GM21528 (cell line): ENCODE data around the gene HS3ST3A1.

ENCODE experiments used
- ATAC-seq: cut with Tn5 transposase; IDR thresholded peaks from one replicate; pipeline ENCODE4 v1.9.1; 2021; ENCODE audit warnings: mild to moderate bottlenecking, moderate library complexity; ENCODE audit not compliant: unreplicated experiment, low FRiP score

Gene HS3ST3A1

DNA sequence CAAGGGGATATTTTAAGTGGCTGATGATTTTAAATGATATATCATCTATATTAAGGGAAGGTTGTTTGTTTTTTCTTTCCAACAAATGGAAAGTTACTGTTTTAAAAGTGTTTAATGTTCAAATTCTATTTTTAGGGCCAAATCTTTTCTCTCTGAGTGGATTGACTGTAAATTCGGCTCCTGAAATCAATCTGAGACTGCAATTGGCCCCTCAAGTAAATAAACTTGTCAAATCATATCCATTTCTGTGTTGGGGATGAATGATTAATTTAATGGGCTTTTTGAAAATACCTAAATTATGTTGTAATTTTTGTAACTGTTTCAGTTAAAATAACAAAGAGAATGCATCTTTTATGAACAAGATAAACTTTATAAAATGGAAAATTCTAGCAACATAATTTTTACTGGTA is 2.6 kb downstream of the HS3ST3A1 start:
- no peak for ATAC-seq

DNA sequence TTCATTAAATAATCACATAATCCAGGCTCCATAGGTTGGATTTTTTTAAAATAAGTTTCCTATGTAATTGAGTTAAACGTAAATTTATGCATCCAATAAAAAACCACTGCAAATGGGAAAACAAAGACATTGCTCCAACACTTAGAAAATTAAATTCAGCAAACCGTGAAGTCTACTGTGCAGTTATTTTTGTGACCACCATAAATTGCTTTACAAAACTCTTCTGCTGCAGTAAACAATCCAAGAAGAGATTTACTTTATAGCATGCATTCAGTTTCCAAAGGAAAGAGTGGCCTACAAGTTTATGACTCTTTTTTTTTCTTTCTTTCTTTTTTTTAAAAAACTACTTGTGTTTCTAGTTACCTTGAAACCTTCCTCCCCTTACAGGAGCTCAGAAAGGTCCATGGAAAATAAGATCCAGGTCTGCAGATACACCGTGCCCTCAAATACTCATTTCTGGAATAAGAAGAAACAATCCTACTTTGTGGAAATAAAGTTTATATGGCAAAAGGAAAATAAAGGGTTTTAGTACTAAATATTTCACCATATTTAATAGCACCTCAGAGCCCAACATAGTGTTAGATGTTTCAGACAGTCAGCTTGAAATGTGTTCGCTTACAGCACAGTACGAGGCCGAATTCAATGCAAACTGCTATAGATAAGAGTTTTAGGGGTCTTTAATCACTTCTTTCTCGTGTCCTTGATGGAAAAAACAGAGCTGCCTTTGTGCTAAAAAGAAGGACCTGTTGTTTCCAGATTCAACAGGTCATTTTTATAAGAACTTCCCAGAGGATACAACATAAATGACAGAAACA is 3.2 kb downstream of the HS3ST3A1 start:
- ATAC-seq = no peak

DNA sequence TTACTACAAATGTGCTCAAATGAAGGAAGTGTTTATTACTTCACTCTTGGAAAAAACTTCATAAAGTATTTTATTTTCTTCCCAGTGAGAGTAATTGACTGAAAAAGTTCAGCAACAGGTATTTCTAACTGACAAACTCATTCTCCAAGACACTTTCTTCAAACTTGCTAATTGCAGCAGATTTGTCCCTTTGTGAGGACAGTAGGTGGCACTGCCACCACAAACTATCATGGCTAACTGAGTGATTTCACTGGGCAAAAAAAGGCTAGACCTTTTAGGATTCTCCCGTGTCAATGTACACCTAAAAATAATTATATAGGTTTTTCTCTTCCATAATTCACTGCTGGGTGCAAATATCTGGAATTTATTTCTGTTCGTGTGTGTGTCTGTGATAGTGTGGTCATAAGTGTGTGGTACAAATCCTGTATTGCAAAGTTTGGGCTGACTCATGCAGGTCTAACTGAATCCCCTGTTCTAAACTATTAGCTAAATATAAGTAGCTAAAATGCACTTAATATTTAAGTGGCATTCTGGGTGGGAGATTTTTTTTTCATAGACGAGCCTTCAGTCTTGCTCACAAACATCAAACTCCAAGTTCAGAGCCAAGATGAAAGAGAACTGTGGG is 3.9 kb downstream of the HS3ST3A1 start:
- no peak for ATAC-seq

DNA sequence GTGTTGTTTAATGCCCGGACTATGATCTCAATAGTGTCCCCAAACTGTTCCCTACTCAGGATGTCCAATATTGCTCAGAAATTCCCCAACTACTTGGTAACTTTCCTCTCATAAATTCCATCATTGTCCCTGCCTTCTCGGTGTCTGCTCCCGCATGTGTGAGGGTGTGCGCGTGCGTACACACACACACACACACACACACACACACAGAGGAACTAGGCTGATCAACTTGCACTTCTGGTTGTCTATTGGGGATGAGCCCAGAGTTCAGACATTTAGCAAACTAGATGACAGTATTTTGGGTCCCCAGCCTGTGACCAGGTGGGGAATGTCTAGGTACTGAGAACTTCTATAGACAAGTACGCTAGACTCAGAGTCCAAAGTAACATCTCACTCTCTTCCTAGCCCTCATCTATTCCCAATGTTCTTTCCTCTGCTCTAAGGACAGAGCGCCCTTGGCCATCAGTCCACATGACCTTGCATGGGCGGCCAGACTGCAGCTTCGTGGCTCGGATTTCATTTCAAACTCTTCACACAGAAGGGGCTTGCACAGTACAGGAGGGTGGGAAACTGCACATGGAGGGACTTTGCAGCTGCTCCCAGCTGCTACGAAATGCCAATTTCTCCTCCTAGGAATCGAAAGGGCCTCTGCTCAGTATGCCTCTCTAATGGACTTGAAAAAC is 5.3 kb downstream of the HS3ST3A1 start:
- no peak for ATAC-seq

DNA sequence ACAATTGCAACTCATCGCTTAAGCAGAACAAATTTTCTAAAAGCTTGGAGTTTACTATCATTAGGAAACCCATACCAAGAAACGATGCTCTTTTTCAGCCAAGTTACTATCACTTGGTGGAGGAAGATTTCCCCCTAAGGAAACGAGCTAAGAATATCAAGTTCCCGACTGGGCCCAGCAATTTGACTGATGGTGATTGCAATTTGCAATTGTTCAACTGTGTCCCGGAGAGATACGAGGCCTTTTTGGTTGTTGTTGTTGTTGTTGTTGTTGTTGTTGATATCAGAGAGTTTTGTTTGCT is 6.2 kb downstream of the HS3ST3A1 start:
- ATAC-seq = no peak

DNA sequence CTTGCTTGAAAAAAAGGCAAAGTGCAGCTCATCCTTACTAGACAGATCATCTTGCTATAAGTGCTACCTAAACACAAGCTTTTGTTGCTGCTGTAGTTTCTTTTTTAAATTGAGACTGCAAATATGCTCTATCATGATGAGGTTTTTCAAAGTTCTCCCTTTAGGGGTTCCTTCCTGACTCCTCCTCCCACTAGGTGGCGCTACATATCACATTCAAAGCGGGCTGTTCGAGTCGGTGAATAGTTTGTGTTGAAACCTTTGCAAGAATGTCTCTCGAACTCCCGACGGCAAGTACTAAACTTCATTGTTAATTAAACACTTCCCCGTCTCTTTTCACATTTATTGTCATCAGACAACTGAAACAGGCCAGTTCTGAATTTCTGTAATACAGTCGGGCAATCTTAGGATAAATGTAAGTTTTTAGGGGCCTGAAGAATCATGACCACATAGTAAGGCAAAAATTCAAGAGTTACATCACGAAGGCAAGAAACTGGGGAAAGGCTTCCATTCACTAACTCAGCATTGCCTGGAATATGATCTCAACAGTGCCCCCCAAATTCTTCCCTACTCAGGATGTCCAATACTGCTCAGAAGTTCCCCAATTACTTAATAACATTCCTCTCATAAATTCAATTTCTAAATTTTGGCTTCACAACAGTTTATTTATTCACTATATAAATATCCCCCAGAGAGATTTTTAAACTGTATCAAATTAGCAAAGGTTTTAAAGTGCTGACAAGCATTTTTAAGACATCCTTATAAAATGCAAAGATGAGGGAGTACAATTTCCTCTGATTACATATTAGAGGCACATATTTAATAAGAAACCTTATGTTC is 6.7 kb downstream of the HS3ST3A1 start:
- ATAC-seq = no peak

DNA sequence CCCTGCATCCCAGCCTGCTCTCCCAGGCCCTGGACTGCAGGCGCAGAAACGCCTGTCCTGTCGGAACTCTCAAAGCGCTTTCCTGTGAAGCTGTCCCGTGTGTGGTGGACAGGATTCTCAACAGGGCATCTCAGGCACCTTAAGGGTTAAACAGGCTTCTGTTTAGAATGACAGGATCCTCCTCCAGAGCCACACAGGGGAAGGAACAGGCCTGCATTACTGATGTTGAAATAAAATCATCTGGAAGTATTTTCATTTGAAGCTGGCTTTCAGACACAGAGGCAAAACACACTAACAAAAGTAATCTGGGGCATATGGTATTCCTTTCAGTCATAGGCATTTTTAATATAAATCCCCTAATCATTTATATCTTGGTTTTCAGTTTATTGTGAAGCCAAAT is 7.4 kb downstream of the HS3ST3A1 start:
- no peak for ATAC-seq

DNA sequence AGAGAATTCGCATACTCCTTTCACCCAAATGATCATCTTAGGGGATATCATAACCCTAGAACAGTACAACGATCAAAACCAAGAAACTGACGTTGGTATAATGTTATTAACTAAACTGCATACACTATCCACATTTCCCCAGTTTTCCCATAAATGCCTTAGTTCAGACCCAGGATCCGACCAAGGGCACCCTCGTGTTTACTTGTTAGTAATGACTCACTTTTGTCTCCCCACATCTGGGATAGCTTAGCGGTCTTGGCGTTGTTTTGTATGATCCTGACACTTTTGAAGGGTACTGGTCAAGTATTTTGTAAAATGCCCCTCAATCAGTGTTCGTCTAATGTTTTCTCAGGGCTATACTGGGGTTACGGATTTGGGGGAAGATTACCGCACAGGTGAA is 8.0 kb downstream of the HS3ST3A1 start:
- no peak for ATAC-seq

DNA sequence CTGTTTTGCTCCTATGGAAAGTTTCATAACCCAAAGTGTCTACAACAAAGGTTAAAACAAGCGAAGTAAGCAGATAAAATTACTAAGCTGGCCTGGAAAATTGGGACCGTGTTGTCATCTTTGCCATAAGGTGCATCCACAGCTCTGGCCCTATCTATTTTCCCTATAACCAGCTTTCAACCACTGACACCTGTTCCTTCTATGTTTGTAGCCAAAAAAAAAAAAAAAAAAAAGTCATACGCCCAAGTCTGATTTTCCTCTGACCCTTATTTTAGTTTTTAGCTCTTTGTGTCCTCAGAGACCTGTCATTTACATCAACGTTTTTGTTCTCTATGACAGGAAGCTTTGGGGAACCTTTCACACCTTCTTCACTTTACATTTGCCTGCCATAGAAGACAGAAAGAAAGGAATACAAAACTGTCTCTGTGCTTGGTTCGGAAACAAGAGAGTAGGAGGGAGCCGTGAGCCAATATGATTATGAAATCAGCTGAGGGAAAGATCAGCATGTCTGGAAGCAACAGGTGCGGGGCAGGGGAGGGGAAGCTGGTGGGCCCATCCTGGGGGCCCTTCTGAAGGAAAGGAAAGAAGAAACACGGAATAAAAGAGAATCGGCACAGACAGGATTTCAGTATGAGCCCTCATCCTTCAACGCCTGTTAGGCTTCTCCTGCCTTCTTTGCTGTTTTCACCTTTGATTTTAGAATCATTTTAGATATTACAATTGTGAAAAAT is 8.5 kb downstream of the HS3ST3A1 start:
- no peak for ATAC-seq

DNA sequence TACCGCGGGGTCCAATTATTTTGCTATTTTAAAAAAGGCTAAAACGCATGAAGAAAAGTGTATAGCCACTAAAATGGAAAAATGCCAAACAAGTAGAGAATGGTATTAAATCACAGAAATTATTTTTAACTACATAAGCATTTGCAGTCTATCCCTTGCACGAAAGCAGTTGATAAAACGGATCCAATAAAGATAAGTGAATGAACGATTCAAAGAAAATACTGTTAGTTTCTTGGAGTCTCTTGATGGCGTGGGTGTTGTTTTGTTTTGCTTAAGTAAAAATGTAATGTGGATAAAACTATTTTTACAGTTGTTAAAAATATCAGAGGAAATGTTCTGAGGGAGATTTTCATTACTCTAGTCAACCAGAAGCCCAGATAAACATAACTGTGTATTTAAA is 9.3 kb downstream of the HS3ST3A1 start:
- ATAC-seq = no peak

DNA sequence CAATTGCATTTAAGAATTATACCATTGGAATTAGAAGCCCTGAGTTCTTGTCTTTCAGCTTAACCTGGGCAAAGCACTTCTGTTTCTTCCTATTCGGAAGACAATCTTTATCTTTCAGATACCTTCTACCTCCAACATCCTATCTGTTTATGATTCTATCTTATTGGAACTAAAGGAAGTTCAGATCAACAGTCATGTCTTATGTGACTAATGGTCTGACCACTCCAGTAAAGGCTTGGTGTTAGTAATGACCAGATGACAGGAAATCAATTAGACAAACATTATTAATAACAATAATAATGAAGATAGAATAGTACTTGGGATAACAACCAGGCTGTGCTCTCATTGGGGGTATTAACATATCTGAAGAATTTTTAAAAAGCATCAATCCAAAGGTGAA is 11.3 kb downstream of the HS3ST3A1 start:
- ATAC-seq = no peak

DNA sequence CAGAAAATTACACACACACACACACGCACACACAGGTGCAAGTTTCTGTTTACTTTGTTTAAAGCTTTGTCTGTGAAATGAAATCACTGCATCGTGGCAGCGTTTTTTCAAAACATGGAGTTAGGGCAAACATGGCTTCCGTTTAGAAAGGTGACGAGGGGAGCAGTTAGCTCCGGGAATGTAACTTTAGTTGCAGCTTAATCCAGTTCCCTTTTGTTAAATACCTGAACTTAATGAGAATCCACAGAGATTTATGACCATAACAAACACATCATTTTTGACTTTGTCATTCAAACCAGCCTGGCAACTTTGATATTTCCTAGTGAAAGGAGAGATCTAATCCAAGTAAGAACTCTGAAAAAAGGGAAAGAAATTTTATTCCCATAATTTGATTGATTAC is 12.1 kb downstream of the HS3ST3A1 start:
- no peak for ATAC-seq

DNA sequence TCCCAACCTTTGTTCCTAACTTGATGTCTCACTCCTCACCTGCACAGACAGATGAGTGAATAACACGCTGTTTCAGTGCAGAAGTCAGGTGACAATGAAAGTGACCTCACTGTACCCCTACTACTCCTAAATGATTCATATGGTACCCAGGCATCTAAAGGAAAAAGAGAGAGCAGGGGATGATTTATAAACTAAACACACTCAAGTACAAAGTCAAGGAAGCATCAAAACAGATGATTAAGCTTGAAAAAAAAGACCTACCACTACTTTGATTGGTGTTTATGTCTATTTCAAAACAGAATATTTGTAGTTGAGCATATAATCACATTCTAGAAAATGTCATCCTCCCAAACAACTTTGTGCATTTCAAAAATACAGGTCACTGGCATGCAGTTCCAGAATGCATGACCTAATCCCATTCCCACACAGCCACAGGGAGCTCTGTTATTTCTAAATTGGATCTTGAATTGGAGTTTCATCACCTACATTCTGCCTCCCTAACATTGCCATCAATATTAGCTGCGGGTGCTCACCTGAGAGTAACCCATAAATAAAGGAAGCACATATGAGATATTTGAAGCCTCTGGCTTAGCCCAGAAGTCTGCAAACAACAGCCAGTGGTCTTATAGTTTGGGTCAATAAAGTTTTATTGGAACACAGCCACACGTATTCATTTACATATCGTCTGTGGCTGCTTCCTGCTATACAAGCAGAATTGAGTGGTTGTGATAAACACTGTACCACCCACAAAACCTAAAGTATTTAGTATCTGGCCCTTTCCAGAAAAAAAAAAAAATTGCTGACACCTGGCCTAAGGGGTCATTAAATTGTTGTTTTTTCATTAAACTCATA is 14.0 kb downstream of the HS3ST3A1 start:
- ATAC-seq = no peak

DNA sequence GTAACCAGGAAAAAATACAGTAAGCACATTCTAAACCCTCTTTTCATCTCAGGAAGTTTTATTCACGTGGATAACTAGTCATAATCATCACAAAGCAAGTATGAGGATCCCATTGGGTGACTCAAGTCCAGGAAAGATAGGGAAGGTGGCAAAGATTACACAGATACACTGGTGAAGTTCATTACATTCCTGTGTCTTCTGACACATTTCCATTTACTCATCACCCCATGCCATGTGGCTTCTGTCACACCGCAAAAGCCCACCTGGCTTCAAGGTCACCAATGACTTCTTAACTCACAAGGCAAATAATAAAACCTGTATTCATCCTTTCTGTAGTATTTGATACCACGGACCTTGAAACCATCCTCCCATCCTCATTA is 17.0 kb downstream of the HS3ST3A1 start:
- no peak for ATAC-seq

DNA sequence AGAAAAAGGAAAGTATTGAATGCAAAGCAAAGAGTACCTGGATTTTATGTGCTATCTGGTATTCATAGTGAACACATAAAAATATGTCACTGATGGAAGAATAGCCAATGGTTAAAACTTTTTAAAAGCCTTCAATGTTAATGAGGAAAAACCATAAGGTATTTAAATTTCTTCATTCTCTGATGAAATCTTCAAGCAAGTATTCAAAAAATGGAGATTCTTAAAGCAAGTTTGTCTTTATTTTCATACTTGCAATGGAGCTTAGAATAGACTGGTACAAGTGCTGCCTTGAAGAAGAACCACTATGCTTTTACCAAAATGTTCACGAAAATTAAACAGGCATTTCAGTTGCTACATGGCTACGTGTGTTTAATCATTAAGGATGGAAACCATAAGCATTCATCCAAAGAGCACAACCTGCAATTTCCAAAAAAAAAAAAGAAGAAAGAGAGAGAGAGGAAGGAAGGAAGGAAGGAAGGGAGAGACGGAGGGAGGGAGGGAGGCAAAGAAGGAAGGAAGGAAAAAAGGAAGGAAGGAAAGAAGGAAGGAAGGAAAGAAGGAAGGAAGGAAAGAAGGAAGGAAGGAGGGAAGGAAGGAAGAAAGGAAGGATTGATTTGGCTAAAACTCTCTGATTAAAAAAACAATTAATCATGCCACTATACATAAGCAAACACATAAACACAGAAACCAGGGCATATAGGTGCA is 17.6 kb downstream of the HS3ST3A1 start:
- ATAC-seq = no peak

DNA sequence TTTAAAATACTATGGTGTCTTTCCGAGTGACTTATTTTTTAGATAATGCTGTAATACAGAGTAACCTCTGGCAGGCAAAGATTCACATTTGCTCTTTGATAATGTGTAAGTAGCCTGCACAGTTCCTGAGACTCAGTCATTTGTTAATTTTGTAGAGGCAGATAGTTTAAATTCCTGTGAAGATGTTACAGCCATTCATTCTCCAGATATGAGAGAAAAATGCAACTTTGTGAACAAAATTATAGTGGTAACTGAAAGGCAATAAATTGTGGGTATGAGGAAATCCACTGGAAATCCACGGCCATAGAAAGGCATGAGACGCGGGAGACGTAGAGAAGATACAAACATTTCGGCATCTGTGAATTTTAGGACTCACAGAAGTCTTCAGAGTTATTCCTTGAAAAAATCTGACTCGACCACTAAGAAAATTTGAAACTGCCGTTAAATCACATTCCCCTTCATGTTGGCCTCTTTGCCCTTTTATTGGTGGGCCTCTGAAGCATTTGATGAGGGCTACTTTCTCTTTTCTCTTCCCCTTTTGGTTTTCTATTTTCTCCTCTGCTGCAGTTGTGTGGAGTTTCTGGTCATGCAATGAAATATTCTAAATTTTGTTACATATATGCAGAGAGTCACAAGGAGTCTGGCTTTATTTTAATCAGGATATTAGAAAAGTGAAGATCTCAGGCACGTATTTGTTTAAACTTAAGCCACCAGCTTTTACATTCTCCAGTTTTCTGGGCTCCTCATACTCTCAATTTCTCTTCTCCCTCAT is 18.8 kb downstream of the HS3ST3A1 start:
- no peak for ATAC-seq

DNA sequence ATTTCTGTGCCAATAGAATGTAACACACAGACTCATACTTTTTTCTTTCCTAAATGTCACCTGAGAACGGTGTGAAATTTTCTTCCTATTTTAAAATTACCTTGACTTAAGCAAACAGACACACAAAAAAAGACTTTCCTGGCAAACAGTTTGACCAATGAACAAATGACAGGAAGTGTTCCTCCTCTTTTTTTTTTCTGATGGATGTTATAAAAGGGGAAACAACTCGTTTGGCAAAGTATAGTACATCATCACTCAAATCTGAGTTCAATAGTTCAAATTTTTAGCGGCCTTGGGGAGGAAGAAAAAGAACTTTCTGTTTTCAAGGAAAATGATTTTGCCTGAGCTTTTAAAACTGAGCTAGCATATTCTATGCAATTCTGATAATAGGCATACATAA is 19.8 kb downstream of the HS3ST3A1 start:
- ATAC-seq = no peak

DNA sequence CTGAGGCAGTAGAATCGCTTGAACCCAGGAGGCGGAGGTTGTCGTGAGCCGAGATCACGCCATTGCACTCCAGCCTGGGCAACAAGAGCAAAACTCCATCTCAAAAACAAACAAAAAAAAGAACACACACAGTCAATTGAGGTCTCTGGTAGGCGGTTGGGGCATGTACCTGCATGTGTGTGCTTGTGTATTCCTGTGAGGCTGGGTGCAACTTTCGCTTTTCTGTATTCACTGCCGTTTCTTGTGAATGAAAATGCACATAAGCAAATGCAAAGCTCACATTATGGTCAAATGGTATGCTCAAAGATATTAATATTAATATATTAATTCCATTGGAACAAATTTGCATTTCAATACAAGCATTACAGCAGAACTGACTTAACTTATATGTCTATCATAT is 20.9 kb downstream of the HS3ST3A1 start:
- ATAC-seq = no peak
